IMR-90 (cell line): ENCODE results near the gene CERS5.

Source experiments
- BHLHE40 ChIP-seq: fragments of 150-350 bp; IDR thresholded peaks from 2 replicates; pipeline ENCODE4 v1.6.1; 2016; ENCODE audit warnings: mild to moderate bottlenecking, low read depth, low read length
- CEBPB ChIP-seq: IDR thresholded peaks from 2 replicates; pipeline ENCODE4 v1.6.1; 2012; ENCODE audit warnings: low read depth, low read length, improper control_type of control experiment
- CTCF ChIP-seq: conservative IDR thresholded peaks from 2 replicates; pipeline ENCODE4 v1.5.1; 2012; ENCODE audit warnings: mild to moderate bottlenecking, low read depth, low read length, improper control_type of control experiment
- MAFK ChIP-seq: IDR thresholded peaks from 2 replicates; pipeline ENCODE4 v1.6.1; 2012; ENCODE audit warnings: low read depth, low read length, improper control_type of control experiment
- MAZ ChIP-seq: IDR thresholded peaks from 2 replicates; pipeline ENCODE4 v1.6.1; 2012; ENCODE audit warnings: low read depth, mild to moderate bottlenecking, low read length, improper control_type of control experiment, moderate library complexity, borderline replicate concordance
- MXI1 ChIP-seq: IDR thresholded peaks from 2 replicates; pipeline ENCODE4 v1.6.1; 2012; ENCODE audit warnings: low read depth, mild to moderate bottlenecking, low read length, moderate library complexity, borderline replicate concordance
- POLR2A ChIP-seq: IDR thresholded peaks from 2 replicates; pipeline ENCODE4 v1.6.1; 2012; ENCODE audit warnings: mild to moderate bottlenecking, low read depth, low read length
- RAD21 ChIP-seq: IDR thresholded peaks from 2 replicates; pipeline ENCODE4 v1.6.1; 2012; ENCODE audit warnings: low read length, improper control_type of control experiment
- SMC3 ChIP-seq: fragments of 150-350 bp; IDR thresholded peaks from 2 replicates; pipeline ENCODE4 v1.6.1; 2016; ENCODE audit warnings: low read depth, mild to moderate bottlenecking, antibody characterized with exemption, low read length, moderate library complexity
- TF ChIP-seq, protein P1 (sequence below): fragments of 150-350 bp; IDR thresholded peaks from 2 replicates; pipeline ENCODE4 v1.6.1; 2017; ENCODE audit warnings: mild to moderate bottlenecking, antibody characterized with exemption, low read length, low read depth

DNA sequence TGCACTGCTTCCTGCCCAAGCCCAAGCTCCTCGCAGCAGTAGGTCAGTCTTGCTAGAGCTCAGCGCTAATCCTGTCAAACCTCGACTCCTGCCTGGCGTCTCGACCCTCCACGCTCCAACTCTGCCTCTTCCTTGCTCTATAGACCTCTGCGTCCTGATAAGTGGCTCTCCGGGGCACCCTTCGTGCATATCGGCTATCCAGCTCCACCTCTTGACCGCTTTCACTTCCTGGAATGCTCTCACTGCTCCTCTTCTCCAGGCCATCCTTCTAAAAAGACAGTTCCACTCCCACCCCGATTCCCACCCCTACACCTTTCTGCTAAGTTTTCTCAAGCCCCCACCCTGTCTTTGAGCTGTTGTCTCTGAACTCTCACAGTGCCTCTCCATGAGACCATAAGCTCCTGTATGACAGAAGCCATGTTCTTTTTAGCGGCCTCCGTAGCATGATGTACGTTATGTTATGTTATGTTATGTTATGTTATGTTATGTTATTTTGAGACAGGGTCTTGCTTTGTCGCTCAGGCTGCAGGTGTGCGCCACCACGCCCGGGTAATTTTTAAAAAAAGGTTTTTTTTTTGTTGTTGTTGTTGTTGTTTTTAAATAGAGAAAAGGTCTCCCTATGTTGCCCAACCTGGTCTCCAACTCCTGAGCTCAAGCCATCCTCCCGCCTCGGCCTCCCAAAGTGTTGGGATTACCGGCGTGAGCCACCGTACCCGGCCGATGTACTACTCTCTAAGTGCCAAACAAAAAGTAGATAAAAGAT lies 54.5 kb downstream of the CERS5 start:
- TF ChIP-seq, protein P1, sequence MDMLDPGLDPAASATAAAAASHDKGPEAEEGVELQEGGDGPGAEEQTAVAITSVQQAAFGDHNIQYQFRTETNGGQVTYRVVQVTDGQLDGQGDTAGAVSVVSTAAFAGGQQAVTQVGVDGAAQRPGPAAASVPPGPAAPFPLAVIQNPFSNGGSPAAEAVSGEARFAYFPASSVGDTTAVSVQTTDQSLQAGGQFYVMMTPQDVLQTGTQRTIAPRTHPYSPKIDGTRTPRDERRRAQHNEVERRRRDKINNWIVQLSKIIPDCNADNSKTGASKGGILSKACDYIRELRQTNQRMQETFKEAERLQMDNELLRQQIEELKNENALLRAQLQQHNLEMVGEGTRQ: no peak
- TF ChIP-seq CTCF: no peak
- TF ChIP-seq POLR2A: no peak
- TF ChIP-seq SMC3: no peak
- TF ChIP-seq BHLHE40: no peak
- no peak for TF ChIP-seq RAD21
- no peak for TF ChIP-seq MAFK
- TF ChIP-seq MXI1: no peak
- no peak for TF ChIP-seq CEBPB
- TF ChIP-seq MAZ: no peak
